CD14-positive monocyte (primary cell): ENCODE data around the gene PGAP2. TPM values are rescaled to one million over a fixed set of nuclear protein-coding genes. Genes with fewer than 3 reads are reported as not detected.
A peak's percentile ranks its signal among the peaks of the same experiment; 100 is the strongest.

Experiments used
- DNase-seq, 3 donors: peaks; one replicate each; pipeline ENCODE4 v3.0.0-alpha.2; 2011 to 2022
- H2AFZ ChIP-seq: 2 replicates; pipeline ENCODE4 v1.6.0; 2012; ENCODE audit warnings: mild to moderate bottlenecking, low read depth, low read length, inconsistent platforms; ENCODE audit not compliant: insufficient read depth, poor library complexity, severe bottlenecking
- H3K27ac ChIP-seq, 2 donors: 1 replicate in 1 of 2; 2 replicates in 1 of 2; pipeline ENCODE4 v1.5.1; 2012 to 2013; ENCODE audit warnings: low read length in 2 of 2, control low read depth in 1 of 2, inconsistent platforms in 1 of 2, low read depth in 1 of 2, mild to moderate bottlenecking in 1 of 2
- H3K27me3 ChIP-seq, 2 donors: one replicate each; pipeline versions ENCODE4 v1.6.0 to v1.6.1; 2011 to 2013; ENCODE audit warnings: low read length in 2 of 2; ENCODE audit not compliant: control insufficient read depth in 2 of 2, insufficient read depth in 2 of 2
- H3K36me3 ChIP-seq, 2 donors: replicated peaks in 1 of 2; 1 replicate in 1 of 2; 2 replicates in 1 of 2; pipeline versions ENCODE4 v1.5.1 to v1.6.1; 2012 to 2013; ENCODE audit warnings: low read length in 2 of 2, control low read depth in 1 of 2, inconsistent platforms in 1 of 2, mild to moderate bottlenecking in 1 of 2; ENCODE audit not compliant: insufficient read depth in 2 of 2, control insufficient read depth in 1 of 2
- H3K4me1 ChIP-seq, 2 donors: 1 replicate in 1 of 2; 2 replicates in 1 of 2; pipeline versions ENCODE4 v1.5.1 to v1.6.1; 2012 to 2013; ENCODE audit warnings: low read length in 2 of 2, control low read depth in 1 of 2, inconsistent platforms in 1 of 2, mild to moderate bottlenecking in 1 of 2, moderate library complexity in 1 of 2; ENCODE audit not compliant: insufficient read depth in 2 of 2, control insufficient read depth in 1 of 2
- H3K4me2 ChIP-seq: replicated peaks from 2 replicates; pipeline ENCODE3; 2012; ENCODE audit warnings: low read length, moderate library complexity, mild to moderate bottlenecking; ENCODE audit not compliant: poor library complexity, severe bottlenecking; ENCODE audit errors: extremely low read depth
- H3K4me3 ChIP-seq, 3 experiments: fragments of 200-600 bp in 1 of 3; sonication (generic) in 1 of 3; replicated peaks in 1 of 3; 1 replicate in 2 of 3; 2 replicates in 1 of 3; pipeline ENCODE4 v1.5.1; 2011 to 2013; ENCODE audit warnings: low read length in 3 of 3, mild to moderate bottlenecking in 3 of 3, control low read depth in 2 of 3, low read depth in 2 of 3, inconsistent platforms in 1 of 3, moderate library complexity in 1 of 3
- H3K79me2 ChIP-seq: 2 replicates; pipeline ENCODE4 v1.6.0; 2012; ENCODE audit warnings: mild to moderate bottlenecking, control low read depth, inconsistent platforms, low read length, moderate library complexity; ENCODE audit not compliant: insufficient read depth
- H3K9ac ChIP-seq: 2 replicates; pipeline ENCODE4 v1.6.0; 2017; ENCODE audit warnings: low read length, mild to moderate bottlenecking; ENCODE audit not compliant: insufficient read depth, poor library complexity, severe bottlenecking
- H3K9me3 ChIP-seq, 2 donors: replicated peaks in 1 of 2; 1 replicate in 1 of 2; 2 replicates in 1 of 2; pipeline versions ENCODE4 v1.5.1 to v1.6.1; 2012 to 2013; ENCODE audit warnings: low read length in 2 of 2, control low read depth in 1 of 2; ENCODE audit not compliant: control insufficient read depth in 1 of 2, insufficient read depth in 1 of 2
- H4K20me1 ChIP-seq: 2 replicates; pipeline ENCODE4 v1.6.0; 2012; ENCODE audit warnings: mild to moderate bottlenecking, low read length, control low read depth, moderate library complexity; ENCODE audit not compliant: insufficient read depth
- H3K27ac Mint-ChIP-seq, 7 donors: one replicate each; pipeline ENCODE4 v1.8.0; 2020; ENCODE audit warnings: mild to moderate bottlenecking in 7 of 7, mixed read lengths in 7 of 7, moderate library complexity in 6 of 7, inconsistent platforms in 2 of 7
- H3K27me3 Mint-ChIP-seq, 3 donors: one replicate each; pipeline ENCODE4 v1.8.0; 2021 to 2022; ENCODE audit warnings: low read depth in 3 of 3, mild to moderate bottlenecking in 3 of 3, mixed read lengths in 3 of 3, moderate library complexity in 3 of 3, inconsistent platforms in 1 of 3
- H3K36me3 Mint-ChIP-seq, 2 donors: one replicate each; pipeline ENCODE4 v1.8.0; 2020; ENCODE audit warnings: mixed read lengths in 2 of 2, inconsistent platforms in 1 of 2, mild to moderate bottlenecking in 1 of 2
- H3K4me1 Mint-ChIP-seq: one replicate; pipeline ENCODE4 v1.8.0; 2020; ENCODE audit warnings: mild to moderate bottlenecking, mixed read lengths
- H3K4me3 Mint-ChIP-seq, 2 donors: one replicate each; pipeline ENCODE4 v1.8.0; 2020; ENCODE audit warnings: mild to moderate bottlenecking in 2 of 2, mixed read lengths in 2 of 2, moderate library complexity in 1 of 2
- H3K9me3 Mint-ChIP-seq, 7 donors: one replicate each; pipeline ENCODE4 v1.8.0; 2020 to 2022; ENCODE audit warnings: mixed read lengths in 7 of 7, mild to moderate bottlenecking in 6 of 7, moderate library complexity in 6 of 7, inconsistent platforms in 2 of 7
- CTCF ChIP-seq: fragments of 200-600 bp; IDR thresholded peaks from one replicate; pipeline ENCODE4 v1.8.0; 2022; ENCODE audit warnings: antibody characterized with exemption, mild to moderate bottlenecking
- WGBS: methylation state at CpG from one replicate; pipeline ENCODE4 v1.1.5; 2013; ENCODE audit warnings: missing lambda C conversion rate; ENCODE audit not compliant: insufficient coverage; 5-methylcytosine and 5-hydroxymethylcytosine counted together
- intact Hi-C, 2 donors: fragments of 100-400 bp; cut with micrococcal nuclease; formaldehyde crosslinking; loops; one replicate each; pipeline versions ENCODE4 v1.15.0 to v1.15.1; 2023
- polyA plus RNA-seq, 3 donors: library from polyadenylated mRNA; depleted of rRNA in 1 of 3; unstranded in 2 of 3; stranded (reverse) in 1 of 3; fragments of 300-500 nt in 2 of 3; fragments of >200 nt in 1 of 3; fragmentation: Illumina TruSeq in 2 of 3; gene quantifications; 1 replicate in 2 of 3; 2 replicates in 1 of 3; pipeline ENCODE4 v1.2.3, GENCODE V29; 2012 to 2021

The PGAP2 gene
- polyA plus RNA-seq, 3 donors: 5.8 to 17.9 (median 6.8) TPM

DNA sequence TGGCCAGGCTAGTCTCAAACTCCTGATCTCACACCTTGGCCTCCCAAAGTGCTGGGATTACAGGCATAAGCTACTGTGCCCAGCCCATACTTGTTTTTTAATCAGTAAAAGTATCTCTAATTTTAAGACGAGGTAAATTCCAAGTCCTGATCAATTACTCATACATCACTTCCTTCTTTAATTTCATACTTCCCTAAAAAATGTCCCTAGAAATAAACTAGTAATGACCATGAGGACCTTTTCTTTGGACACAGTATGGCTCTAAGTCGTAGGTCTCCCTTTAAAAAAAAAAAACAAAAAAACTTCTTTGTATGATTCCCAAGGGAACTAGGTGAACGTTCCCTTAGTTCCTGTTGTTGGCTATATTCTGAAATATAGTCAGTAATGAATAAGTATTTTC is 40.8 kb upstream of the PGAP2 start:
- Mint-ChIP-seq H3K36me3 (peaks cover 88 to 99% of the 10 kb centered on the region in 2 donors), H3K27ac (peak overlapping the region in 2 of 7 donors; percentile 57 to 73), H3K4me3 (no peak overlapping the region), H3K27me3 (no peaks in the 10 kb centered on the region), H3K9me3 (no peaks in the 10 kb centered on the region), H3K4me1 (peaks cover 2% of the 10 kb centered on the region)
- H3K4me3 ChIP-seq: no peak overlapping the region
- peaks cover 94 to 100% of the 10 kb centered on the region in 2 donors for H3K36me3 ChIP-seq
- H3K79me2 ChIP-seq: peaks cover 15% of the 10 kb centered on the region
- H3K27ac ChIP-seq: peak overlapping the region in 1 of 2 donors; percentile 63
- no peak overlapping the region for H3K9ac ChIP-seq
- intact Hi-C loops: no loop called here
- peak in 2 of 3 donors; percentile 26 to 45 for DNase-seq
- peaks cover 0 to 3% of the 10 kb centered on the region in 2 donors for H3K4me1 ChIP-seq
- no peaks in the 10 kb centered on the region for H3K9me3 ChIP-seq
- peaks cover 19% of the 10 kb centered on the region for H4K20me1 ChIP-seq
- TF ChIP-seq CTCF: no peak
- WGBS: no CpG with 5 or more reads among the region's 3 CpGs
- H3K4me2 ChIP-seq: no peak overlapping the region
- no peaks in the 10 kb centered on the region for H3K27me3 ChIP-seq
- no peak overlapping the region for H2AFZ ChIP-seq

- Mint-ChIP-seq H3K36me3 (peaks cover 72 to 100% of the 10 kb centered on the region in 2 donors), H3K27ac (no peak overlapping the region), H3K4me1 (no peaks in the 10 kb centered on the region), H3K27me3 (no peaks in the 10 kb centered on the region), H3K4me3 (no peak overlapping the region), H3K9me3 (peaks cover 0 to 4% (median 0%) of the 10 kb centered on the region in 7 donors)
- no peaks in the 10 kb centered on the region for H3K4me1 ChIP-seq
- H3K27ac ChIP-seq: no peak overlapping the region
- peaks cover 92 to 100% of the 10 kb centered on the region in 2 donors for H3K36me3 ChIP-seq
- no peaks in the 10 kb centered on the region for H3K9me3 ChIP-seq
- no CpG with 5 or more reads among the region's 4 CpGs for WGBS
- no peak for TF ChIP-seq CTCF
- H3K4me2 ChIP-seq: no peak overlapping the region
- H3K79me2 ChIP-seq: peaks cover 23% of the 10 kb centered on the region
- intact Hi-C loops: loop anchor here in 1 of 2 donors (5.0 kb wide), 1 partner anchor 34 kb away; the partner anchor contains the start of gene PGAP2
- DNase-seq: no peak
- H3K27me3 ChIP-seq: no peaks in the 10 kb centered on the region
- peaks cover 21% of the 10 kb centered on the region for H4K20me1 ChIP-seq
- H2AFZ ChIP-seq: no peak overlapping the region
- no peak overlapping the region for H3K9ac ChIP-seq
- H3K4me3 ChIP-seq: no peak overlapping the region
Measured at GRCh38 chr11:3773180-3773579, 35.2 kb upstream of the PGAP2 start.
